HL-60 (cell line): ENCODE measurements around the gene AK1.

Source experiments
- DNase-seq, 2 experiments: peaks; one replicate each; pipeline ENCODE4 v3.0.0-alpha.2; 2010 to 2020; ENCODE audit warnings: low read depth in 1 of 2, low spot score in 1 of 2
- H3K27ac ChIP-seq: fragments of 250-450 bp; sonication (Bioruptor Pico); replicated peaks from 2 replicates; pipeline ENCODE4 v1.5.1; 2020; ENCODE audit warnings: mild to moderate bottlenecking, moderate library complexity
- H3K27me3 ChIP-seq: fragments of 250-450 bp; sonication (Bioruptor Pico); 2 replicates; pipeline ENCODE4 v1.5.1; 2021; ENCODE audit warnings: mild to moderate bottlenecking, moderate library complexity; ENCODE audit not compliant: insufficient read depth, poor library complexity, severe bottlenecking
- H3K4me3 ChIP-seq: replicated peaks from 2 replicates; pipeline ENCODE4 v1.5.1; 2011; ENCODE audit warnings: mild to moderate bottlenecking, control low read depth, low read length; ENCODE audit not compliant: insufficient read depth
- GABPA ChIP-seq: IDR thresholded peaks from 2 replicates; pipeline ENCODE4 v1.6.1; 2012; ENCODE audit warnings: low read depth
- POLR2AphosphoS5 ChIP-seq: IDR thresholded peaks from 2 replicates; pipeline ENCODE4 v1.6.1; 2012; ENCODE audit warnings: low read depth
- REST ChIP-seq: IDR thresholded peaks from 2 replicates; pipeline ENCODE4 v1.6.1; 2012; ENCODE audit warnings: low read depth; ENCODE audit not compliant: insufficient replicate concordance
- SPI1 ChIP-seq: IDR thresholded peaks from 2 replicates; pipeline ENCODE4 v1.6.1; 2012; ENCODE audit warnings: low read depth, mild to moderate bottlenecking, borderline replicate concordance
- TF ChIP-seq, protein P1 (sequence below): IDR thresholded peaks from one replicate; pipeline ENCODE4 v1.5.1; 2011; ENCODE audit warnings: low read length, control low read depth, inconsistent platforms; ENCODE audit not compliant: insufficient read depth

AK1 gene

DNA sequence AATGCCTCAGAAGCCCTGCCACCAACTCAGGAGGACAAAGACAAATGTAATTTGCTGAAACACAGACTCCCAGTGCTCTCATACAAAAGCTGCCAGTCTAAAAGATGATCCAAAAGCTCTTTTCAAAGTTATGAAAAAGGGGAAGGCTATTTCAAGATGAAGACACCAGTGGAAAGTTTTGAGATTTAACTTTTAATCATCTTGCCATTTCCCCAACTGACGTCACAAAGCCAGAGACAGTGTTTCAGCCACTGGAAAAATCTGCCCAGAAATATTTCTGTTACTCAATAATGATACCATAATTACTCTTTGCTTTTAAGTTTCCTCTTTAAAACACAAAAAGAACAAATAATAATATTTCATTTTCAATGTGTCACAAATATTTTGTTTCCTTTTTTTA is 43.9 kb downstream of the AK1 start:
- H3K27me3 ChIP-seq, result no peaks in the 10 kb centered on the region
- no peak overlapping the region for H3K4me3 ChIP-seq
- peak overlapping the region; percentile 33 for H3K27ac ChIP-seq
- TF ChIP-seq REST (no peak), SPI1 (peak; percentile 84)
- peak in 1 of 2 experiments; percentile 38 for DNase-seq

DNA sequence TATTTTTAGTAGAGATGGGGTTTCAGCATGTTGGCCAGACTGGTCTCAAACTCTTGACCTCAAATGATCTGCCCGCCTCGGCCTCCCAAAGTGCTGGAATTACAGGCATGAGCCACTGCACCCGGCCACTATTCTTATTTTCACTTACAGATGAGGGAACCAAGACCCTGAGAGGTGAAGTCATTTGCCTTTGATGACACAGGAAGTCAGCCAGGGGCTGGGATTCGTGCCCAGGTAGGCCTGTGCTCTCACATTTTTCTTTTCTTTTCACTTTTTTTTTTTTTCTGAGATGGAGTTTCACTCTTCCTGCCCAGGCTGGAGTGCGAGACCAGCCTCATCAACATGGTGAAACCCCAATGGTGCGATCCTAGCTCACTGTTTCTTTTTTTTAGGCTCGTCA is 45.2 kb downstream of the AK1 start:
- TF ChIP-seq REST (no peak), POLR2AphosphoS5 (no peak), SPI1 (no peak), GABPA (no peak)
- TF ChIP-seq, protein P1, sequence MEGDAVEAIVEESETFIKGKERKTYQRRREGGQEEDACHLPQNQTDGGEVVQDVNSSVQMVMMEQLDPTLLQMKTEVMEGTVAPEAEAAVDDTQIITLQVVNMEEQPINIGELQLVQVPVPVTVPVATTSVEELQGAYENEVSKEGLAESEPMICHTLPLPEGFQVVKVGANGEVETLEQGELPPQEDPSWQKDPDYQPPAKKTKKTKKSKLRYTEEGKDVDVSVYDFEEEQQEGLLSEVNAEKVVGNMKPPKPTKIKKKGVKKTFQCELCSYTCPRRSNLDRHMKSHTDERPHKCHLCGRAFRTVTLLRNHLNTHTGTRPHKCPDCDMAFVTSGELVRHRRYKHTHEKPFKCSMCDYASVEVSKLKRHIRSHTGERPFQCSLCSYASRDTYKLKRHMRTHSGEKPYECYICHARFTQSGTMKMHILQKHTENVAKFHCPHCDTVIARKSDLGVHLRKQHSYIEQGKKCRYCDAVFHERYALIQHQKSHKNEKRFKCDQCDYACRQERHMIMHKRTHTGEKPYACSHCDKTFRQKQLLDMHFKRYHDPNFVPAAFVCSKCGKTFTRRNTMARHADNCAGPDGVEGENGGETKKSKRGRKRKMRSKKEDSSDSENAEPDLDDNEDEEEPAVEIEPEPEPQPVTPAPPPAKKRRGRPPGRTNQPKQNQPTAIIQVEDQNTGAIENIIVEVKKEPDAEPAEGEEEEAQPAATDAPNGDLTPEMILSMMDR, result no peak
- no peaks in the 10 kb centered on the region for H3K27me3 ChIP-seq
- no peak overlapping the region for H3K27ac ChIP-seq
- H3K4me3 ChIP-seq, result no peak overlapping the region
- DNase-seq, result no peak

- no peaks in the 10 kb centered on the region for H3K27me3 ChIP-seq
- TF ChIP-seq POLR2AphosphoS5 (no peak), GABPA (no peak), REST (no peak), SPI1 (no peak)
- TF ChIP-seq, protein P1, result no peak
- DNase-seq, result no peak
- no peak overlapping the region for H3K27ac ChIP-seq
- H3K4me3 ChIP-seq, result no peak overlapping the region
Observed at GRCh38 chr9:127829205-127829906, 48.1 kb downstream of the AK1 start.
